Liver (tissue), 3 donors: ENCODE measurements around the gene TGM4.

ENCODE experiments used
- EGR1 ChIP-seq, 2 donors: IDR thresholded peaks; 2 replicates each; pipeline ENCODE4 v1.6.1; 2016 to 2018; ENCODE audit warnings: antibody characterized with exemption in 2 of 2, low read depth in 2 of 2
- FOXA1 ChIP-seq: IDR thresholded peaks from 2 replicates; pipeline ENCODE4 v1.6.1; 2016; ENCODE audit warnings: antibody characterized with exemption
- GABPA ChIP-seq, 2 donors: IDR thresholded peaks in 1 of 2; conservative IDR thresholded peaks in 1 of 2; 2 replicates each; pipeline ENCODE4 v1.6.1; 2016; ENCODE audit warnings: antibody characterized with exemption in 2 of 2, mild to moderate bottlenecking in 1 of 2, moderate library complexity in 1 of 2
- HNF4A ChIP-seq, 2 donors: conservative IDR thresholded peaks; 2 replicates each; pipeline ENCODE4 v1.6.1; 2016; ENCODE audit warnings: antibody characterized with exemption in 2 of 2, mild to moderate bottlenecking in 2 of 2
- JUND ChIP-seq, 2 donors: IDR thresholded peaks; 2 replicates each; pipeline ENCODE4 v1.6.1; 2016; ENCODE audit warnings: antibody characterized with exemption in 2 of 2
- NR2F2 ChIP-seq: IDR thresholded peaks from 2 replicates; pipeline ENCODE4 v1.6.1; 2016; ENCODE audit warnings: antibody characterized with exemption
- RAD21 ChIP-seq, 2 donors: IDR thresholded peaks; 2 replicates each; pipeline ENCODE4 v1.6.1; 2016; ENCODE audit warnings: antibody characterized with exemption in 2 of 2, mild to moderate bottlenecking in 2 of 2
- RXRA ChIP-seq, 2 donors: IDR thresholded peaks; 2 replicates each; pipeline ENCODE4 v1.6.1; 2017 to 2018; ENCODE audit warnings: antibody characterized with exemption in 2 of 2, mild to moderate bottlenecking in 1 of 2
- SP1 ChIP-seq: IDR thresholded peaks from 2 replicates; pipeline ENCODE4 v1.6.1; 2018; ENCODE audit warnings: antibody characterized with exemption, mild to moderate bottlenecking
- TAF1 ChIP-seq: conservative IDR thresholded peaks from 2 replicates; pipeline ENCODE4 v1.6.1; 2016; ENCODE audit warnings: antibody characterized with exemption, mild to moderate bottlenecking
- TF ChIP-seq, protein P1 (sequence below): fragments of 150-350 bp; IDR thresholded peaks from 2 replicates; pipeline ENCODE4 v1.5.1; 2017; ENCODE audit warnings: improper control_type of control experiment, low read depth, low read length; ENCODE audit not compliant: missing input control
- TF ChIP-seq, protein P2 (sequence below): IDR thresholded peaks from 2 replicates; pipeline ENCODE4 v1.6.1; 2016; ENCODE audit warnings: antibody characterized with exemption
- TF ChIP-seq, protein P3 (sequence below): IDR thresholded peaks from 2 replicates; pipeline ENCODE4 v1.6.1; 2016; ENCODE audit warnings: antibody characterized with exemption, mild to moderate bottlenecking
- TF ChIP-seq, protein P4 (sequence below): IDR thresholded peaks from 2 replicates; pipeline ENCODE4 v1.6.1; 2016; ENCODE audit warnings: antibody characterized with exemption
- donor health status: healthy.
- donor health status: healthy.

DNA sequence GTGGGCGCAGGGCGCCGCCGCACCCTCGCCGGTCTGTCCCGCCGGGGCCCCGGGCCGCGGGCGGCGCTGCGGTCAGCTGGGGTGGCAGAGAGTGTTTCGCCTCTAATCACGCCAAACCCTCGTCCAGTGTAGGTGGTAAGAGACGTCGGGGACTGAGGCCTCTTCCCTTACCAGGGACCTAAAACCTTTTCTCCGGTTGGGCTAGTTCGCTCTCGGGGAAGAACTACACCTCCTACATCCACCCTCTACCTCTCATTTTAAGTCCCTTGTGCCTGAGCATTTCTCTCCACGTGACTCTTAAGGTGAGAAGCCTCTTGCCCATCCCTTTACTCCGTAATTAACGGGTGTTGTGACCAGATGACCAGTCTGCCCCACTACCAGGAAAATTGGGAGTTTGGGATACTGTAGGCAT lies 12.2 kb upstream of the TGM4 start:
- TF ChIP-seq, protein P1, sequence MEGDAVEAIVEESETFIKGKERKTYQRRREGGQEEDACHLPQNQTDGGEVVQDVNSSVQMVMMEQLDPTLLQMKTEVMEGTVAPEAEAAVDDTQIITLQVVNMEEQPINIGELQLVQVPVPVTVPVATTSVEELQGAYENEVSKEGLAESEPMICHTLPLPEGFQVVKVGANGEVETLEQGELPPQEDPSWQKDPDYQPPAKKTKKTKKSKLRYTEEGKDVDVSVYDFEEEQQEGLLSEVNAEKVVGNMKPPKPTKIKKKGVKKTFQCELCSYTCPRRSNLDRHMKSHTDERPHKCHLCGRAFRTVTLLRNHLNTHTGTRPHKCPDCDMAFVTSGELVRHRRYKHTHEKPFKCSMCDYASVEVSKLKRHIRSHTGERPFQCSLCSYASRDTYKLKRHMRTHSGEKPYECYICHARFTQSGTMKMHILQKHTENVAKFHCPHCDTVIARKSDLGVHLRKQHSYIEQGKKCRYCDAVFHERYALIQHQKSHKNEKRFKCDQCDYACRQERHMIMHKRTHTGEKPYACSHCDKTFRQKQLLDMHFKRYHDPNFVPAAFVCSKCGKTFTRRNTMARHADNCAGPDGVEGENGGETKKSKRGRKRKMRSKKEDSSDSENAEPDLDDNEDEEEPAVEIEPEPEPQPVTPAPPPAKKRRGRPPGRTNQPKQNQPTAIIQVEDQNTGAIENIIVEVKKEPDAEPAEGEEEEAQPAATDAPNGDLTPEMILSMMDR, result no peak
- TF ChIP-seq, protein P2, sequence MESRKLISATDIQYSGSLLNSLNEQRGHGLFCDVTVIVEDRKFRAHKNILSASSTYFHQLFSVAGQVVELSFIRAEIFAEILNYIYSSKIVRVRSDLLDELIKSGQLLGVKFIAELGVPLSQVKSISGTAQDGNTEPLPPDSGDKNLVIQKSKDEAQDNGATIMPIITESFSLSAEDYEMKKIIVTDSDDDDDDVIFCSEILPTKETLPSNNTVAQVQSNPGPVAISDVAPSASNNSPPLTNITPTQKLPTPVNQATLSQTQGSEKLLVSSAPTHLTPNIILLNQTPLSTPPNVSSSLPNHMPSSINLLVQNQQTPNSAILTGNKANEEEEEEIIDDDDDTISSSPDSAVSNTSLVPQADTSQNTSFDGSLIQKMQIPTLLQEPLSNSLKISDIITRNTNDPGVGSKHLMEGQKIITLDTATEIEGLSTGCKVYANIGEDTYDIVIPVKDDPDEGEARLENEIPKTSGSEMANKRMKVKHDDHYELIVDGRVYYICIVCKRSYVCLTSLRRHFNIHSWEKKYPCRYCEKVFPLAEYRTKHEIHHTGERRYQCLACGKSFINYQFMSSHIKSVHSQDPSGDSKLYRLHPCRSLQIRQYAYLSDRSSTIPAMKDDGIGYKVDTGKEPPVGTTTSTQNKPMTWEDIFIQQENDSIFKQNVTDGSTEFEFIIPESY, result no peak
- TF ChIP-seq RXRA (IDR thresholded peaks at IDR 0.05) (no peak), GABPA (IDR thresholded peaks at IDR 0.05 in 1 of 2, conservative IDR thresholded peaks at IDR 0.05 in 1 of 2) (no peak), SP1 (no peak), TAF1 (no peak), RAD21 (IDR thresholded peaks at IDR 0.05) (no peak), NR2F2 (no peak), EGR1 (IDR thresholded peaks at IDR 0.05; ENCODE audit: low read depth in 2 of 2) (no peak), JUND (IDR thresholded peaks at IDR 0.05) (no peak), HNF4A (conservative IDR thresholded peaks at IDR 0.05) (no peak), FOXA1 (no peak)
- TF ChIP-seq, protein P3, sequence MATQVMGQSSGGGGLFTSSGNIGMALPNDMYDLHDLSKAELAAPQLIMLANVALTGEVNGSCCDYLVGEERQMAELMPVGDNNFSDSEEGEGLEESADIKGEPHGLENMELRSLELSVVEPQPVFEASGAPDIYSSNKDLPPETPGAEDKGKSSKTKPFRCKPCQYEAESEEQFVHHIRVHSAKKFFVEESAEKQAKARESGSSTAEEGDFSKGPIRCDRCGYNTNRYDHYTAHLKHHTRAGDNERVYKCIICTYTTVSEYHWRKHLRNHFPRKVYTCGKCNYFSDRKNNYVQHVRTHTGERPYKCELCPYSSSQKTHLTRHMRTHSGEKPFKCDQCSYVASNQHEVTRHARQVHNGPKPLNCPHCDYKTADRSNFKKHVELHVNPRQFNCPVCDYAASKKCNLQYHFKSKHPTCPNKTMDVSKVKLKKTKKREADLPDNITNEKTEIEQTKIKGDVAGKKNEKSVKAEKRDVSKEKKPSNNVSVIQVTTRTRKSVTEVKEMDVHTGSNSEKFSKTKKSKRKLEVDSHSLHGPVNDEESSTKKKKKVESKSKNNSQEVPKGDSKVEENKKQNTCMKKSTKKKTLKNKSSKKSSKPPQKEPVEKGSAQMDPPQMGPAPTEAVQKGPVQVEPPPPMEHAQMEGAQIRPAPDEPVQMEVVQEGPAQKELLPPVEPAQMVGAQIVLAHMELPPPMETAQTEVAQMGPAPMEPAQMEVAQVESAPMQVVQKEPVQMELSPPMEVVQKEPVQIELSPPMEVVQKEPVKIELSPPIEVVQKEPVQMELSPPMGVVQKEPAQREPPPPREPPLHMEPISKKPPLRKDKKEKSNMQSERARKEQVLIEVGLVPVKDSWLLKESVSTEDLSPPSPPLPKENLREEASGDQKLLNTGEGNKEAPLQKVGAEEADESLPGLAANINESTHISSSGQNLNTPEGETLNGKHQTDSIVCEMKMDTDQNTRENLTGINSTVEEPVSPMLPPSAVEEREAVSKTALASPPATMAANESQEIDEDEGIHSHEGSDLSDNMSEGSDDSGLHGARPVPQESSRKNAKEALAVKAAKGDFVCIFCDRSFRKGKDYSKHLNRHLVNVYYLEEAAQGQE, result no peak
- TF ChIP-seq, protein P4, sequence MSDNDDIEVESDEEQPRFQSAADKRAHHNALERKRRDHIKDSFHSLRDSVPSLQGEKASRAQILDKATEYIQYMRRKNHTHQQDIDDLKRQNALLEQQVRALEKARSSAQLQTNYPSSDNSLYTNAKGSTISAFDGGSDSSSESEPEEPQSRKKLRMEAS, result peak; percentile 11
